ENCODE measurements around the gene TRAF3IP1. TPM values are rescaled to one million over a fixed set of nuclear protein-coding genes. Genes with fewer than 3 reads are reported as not detected.

Gene TRAF3IP1
- total and polyA plus RNA-seq, 4 donors = 8.9 to 41.0 (median 14.7) TPM

- TF ChIP-seq, protein P1, sequence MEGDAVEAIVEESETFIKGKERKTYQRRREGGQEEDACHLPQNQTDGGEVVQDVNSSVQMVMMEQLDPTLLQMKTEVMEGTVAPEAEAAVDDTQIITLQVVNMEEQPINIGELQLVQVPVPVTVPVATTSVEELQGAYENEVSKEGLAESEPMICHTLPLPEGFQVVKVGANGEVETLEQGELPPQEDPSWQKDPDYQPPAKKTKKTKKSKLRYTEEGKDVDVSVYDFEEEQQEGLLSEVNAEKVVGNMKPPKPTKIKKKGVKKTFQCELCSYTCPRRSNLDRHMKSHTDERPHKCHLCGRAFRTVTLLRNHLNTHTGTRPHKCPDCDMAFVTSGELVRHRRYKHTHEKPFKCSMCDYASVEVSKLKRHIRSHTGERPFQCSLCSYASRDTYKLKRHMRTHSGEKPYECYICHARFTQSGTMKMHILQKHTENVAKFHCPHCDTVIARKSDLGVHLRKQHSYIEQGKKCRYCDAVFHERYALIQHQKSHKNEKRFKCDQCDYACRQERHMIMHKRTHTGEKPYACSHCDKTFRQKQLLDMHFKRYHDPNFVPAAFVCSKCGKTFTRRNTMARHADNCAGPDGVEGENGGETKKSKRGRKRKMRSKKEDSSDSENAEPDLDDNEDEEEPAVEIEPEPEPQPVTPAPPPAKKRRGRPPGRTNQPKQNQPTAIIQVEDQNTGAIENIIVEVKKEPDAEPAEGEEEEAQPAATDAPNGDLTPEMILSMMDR (IDR thresholded peaks at IDR 0.05; ENCODE audit: control extremely low read depth, extremely low read depth) = no peak
Measured at GRCh38 chr2:238422940-238423339, 102.6 kb downstream of the TRAF3IP1 start.

GRCh38 chr2:238423561-238424312, 103.4 kb downstream of the TRAF3IP1 start:
- Histone ChIP-seq H3K36me3 (ENCODE audit: control insufficient read depth in 4 of 4, insufficient read depth in 4 of 4, low read length in 4 of 4) (peaks cover 0 to 3% (median 0%) of the 10 kb centered on the region in 4 donors), H3K4me1 (ENCODE audit: control insufficient read depth in 5 of 5, insufficient read depth in 5 of 5, low read length in 5 of 5) (peaks cover 0 to 40% (median 17%) of the 10 kb centered on the region in 5 donors), H3K27ac (ENCODE audit: low read depth in 1 of 2, low read length in 1 of 2) (no peak overlapping the region), H3K27me3 (ENCODE audit: control insufficient read depth in 3 of 3, insufficient read depth in 3 of 3, low read length in 2 of 3) (no peaks in the 10 kb centered on the region), H3K9me3 (ENCODE audit: control insufficient read depth in 4 of 4, insufficient read depth in 3 of 4, low read length in 3 of 4) (no peaks in the 10 kb centered on the region), H3K4me3 (no peak overlapping the region), H3K9ac (ENCODE audit: insufficient read depth in 1 of 2, low read length in 2 of 2) (no peak overlapping the region)
- DNase-seq = no peak
- TF ChIP-seq, protein P1 (IDR thresholded peaks at IDR 0.05; ENCODE audit: control extremely low read depth, extremely low read depth) = no peak
- WGBS, 2 donors = 94 to 95% methylated on average over 9 of the region's 9 CpGs
- ATAC-seq (ENCODE audit: insufficient read depth, low FRiP score) = no peak

More at GRCh38 chr2:238422940-238423339, 102.6 kb downstream of the TRAF3IP1 start:
- ATAC-seq (ENCODE audit: insufficient read depth, low FRiP score) (no peak), DNase-seq (no peak)
- H3K36me3 ChIP-seq (ENCODE audit: control insufficient read depth in 4 of 4, insufficient read depth in 4 of 4, low read length in 4 of 4) = peaks cover 0 to 3% (median 0%) of the 10 kb centered on the region in 4 donors
- H3K9ac ChIP-seq (ENCODE audit: insufficient read depth in 1 of 2, low read length in 2 of 2) = no peak overlapping the region
- H3K4me3 ChIP-seq = no peak overlapping the region
- 93% methylated on average over 7 of the region's 7 CpGs for WGBS, 2 donors
- H3K4me1 ChIP-seq (ENCODE audit: control insufficient read depth in 5 of 5, insufficient read depth in 5 of 5, low read length in 5 of 5) = peaks cover 0 to 34% (median 11%) of the 10 kb centered on the region in 5 donors
- no peaks in the 10 kb centered on the region for H3K9me3 ChIP-seq (ENCODE audit: control insufficient read depth in 4 of 4, insufficient read depth in 3 of 4, low read length in 3 of 4)
- H3K27me3 ChIP-seq (ENCODE audit: control insufficient read depth in 3 of 3, insufficient read depth in 3 of 3, low read length in 2 of 3) = no peaks in the 10 kb centered on the region
- no peak overlapping the region for H3K27ac ChIP-seq (ENCODE audit: low read depth in 1 of 2, low read length in 1 of 2)

GRCh38 chr2:238424313-238424700, 104.0 kb downstream of the TRAF3IP1 start:
- DNase-seq (no peak), ATAC-seq (ENCODE audit: insufficient read depth, low FRiP score) (no peak)
- Histone ChIP-seq H3K4me1 (ENCODE audit: control insufficient read depth in 5 of 5, insufficient read depth in 5 of 5, low read length in 5 of 5) (peaks cover 0 to 40% (median 19%) of the 10 kb centered on the region in 5 donors), H3K27ac (ENCODE audit: low read depth in 1 of 2, low read length in 1 of 2) (no peak overlapping the region), H3K36me3 (ENCODE audit: control insufficient read depth in 4 of 4, insufficient read depth in 4 of 4, low read length in 4 of 4) (peaks cover 0 to 3% (median under 1%) of the 10 kb centered on the region in 4 donors), H3K9ac (ENCODE audit: insufficient read depth in 1 of 2, low read length in 2 of 2) (no peak overlapping the region), H3K4me3 (no peak overlapping the region), H3K9me3 (ENCODE audit: control insufficient read depth in 4 of 4, insufficient read depth in 3 of 4, low read length in 3 of 4) (no peaks in the 10 kb centered on the region), H3K27me3 (ENCODE audit: control insufficient read depth in 3 of 3, insufficient read depth in 3 of 3, low read length in 2 of 3) (no peaks in the 10 kb centered on the region)
- TF ChIP-seq, protein P1 (IDR thresholded peaks at IDR 0.05; ENCODE audit: control extremely low read depth, extremely low read depth) = no peak
- WGBS, 2 donors = 90 to 92% methylated on average over 3 of the region's 3 CpGs
